ENCODE data around the gene TBCE. TPM values are rescaled to one million over a fixed set of nuclear protein-coding genes. Genes with fewer than 3 reads are reported as not detected.

The TBCE gene
- total RNA-seq, 1 donor from 2014 or later, result 28.3 TPM

DNA sequence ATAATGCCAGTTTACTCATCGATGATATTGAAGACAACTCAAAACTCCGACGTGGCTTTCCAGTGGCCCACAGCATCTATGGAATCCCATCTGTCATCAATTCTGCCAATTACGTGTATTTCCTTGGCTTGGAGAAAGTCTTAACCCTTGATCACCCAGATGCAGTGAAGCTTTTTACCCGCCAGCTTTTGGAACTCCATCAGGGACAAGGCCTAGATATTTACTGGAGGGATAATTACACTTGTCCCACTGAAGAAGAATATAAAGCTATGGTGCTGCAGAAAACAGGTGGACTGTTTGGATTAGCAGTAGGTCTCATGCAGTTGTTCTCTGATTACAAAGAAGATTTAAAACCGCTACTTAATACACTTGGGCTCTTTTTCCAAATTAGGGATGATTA, 25.2 kb upstream of the TBCE start:
- no peak for FAIRE-seq
- Mint-ChIP-seq H3K27ac (ENCODE audit: unreplicated experiment) (no peak overlapping the region), H3K4me1 (ENCODE audit: low read depth, unreplicated experiment) (no peaks in the 10 kb centered on the region), H3K36me3 (ENCODE audit: low read depth, unreplicated experiment) (peaks cover 7% of the 10 kb centered on the region), H3K4me3 (ENCODE audit: unreplicated experiment) (no peak overlapping the region), H3K27me3 (ENCODE audit: low read depth, unreplicated experiment) (no peaks in the 10 kb centered on the region), H3K9me3 (ENCODE audit: unreplicated experiment) (no peaks in the 10 kb centered on the region)
- Histone ChIP-seq H3K9me3 (ENCODE audit: insufficient read depth, low read depth, low read length) (no peaks in the 10 kb centered on the region), H3K9ac (ENCODE audit: low read length) (no peak overlapping the region), H3K4me3 (ENCODE audit: insufficient read depth, low read depth, low read length) (no peak overlapping the region), H3K4me1 (ENCODE audit: insufficient read depth, low read length) (no peaks in the 10 kb centered on the region), H3K27ac (ENCODE audit: low read depth, low read length) (no peak overlapping the region), H2AFZ (ENCODE audit: low read depth, low read length) (no peak overlapping the region), H3K79me2 (ENCODE audit: insufficient read depth, low read length) (peaks cover 1% of the 10 kb centered on the region), H3K36me3 (ENCODE audit: insufficient read depth, low read length) (peaks cover 11% of the 10 kb centered on the region), H4K20me1 (ENCODE audit: insufficient read depth, low read length) (no peaks in the 10 kb centered on the region), H3K4me2 (ENCODE audit: low read length) (no peak overlapping the region), H3K27me3 (ENCODE audit: insufficient read depth, low read length) (no peaks in the 10 kb centered on the region)
- DNase-seq (ENCODE audit: low read depth), result no peak
- TF ChIP-seq EZH2 (IDR thresholded peaks at IDR 0.05; ENCODE audit: insufficient read depth, low read length), result no peak
- TF ChIP-seq, protein P1, sequence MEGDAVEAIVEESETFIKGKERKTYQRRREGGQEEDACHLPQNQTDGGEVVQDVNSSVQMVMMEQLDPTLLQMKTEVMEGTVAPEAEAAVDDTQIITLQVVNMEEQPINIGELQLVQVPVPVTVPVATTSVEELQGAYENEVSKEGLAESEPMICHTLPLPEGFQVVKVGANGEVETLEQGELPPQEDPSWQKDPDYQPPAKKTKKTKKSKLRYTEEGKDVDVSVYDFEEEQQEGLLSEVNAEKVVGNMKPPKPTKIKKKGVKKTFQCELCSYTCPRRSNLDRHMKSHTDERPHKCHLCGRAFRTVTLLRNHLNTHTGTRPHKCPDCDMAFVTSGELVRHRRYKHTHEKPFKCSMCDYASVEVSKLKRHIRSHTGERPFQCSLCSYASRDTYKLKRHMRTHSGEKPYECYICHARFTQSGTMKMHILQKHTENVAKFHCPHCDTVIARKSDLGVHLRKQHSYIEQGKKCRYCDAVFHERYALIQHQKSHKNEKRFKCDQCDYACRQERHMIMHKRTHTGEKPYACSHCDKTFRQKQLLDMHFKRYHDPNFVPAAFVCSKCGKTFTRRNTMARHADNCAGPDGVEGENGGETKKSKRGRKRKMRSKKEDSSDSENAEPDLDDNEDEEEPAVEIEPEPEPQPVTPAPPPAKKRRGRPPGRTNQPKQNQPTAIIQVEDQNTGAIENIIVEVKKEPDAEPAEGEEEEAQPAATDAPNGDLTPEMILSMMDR (IDR thresholded peaks at IDR 0.05; ENCODE audit: insufficient read depth, low read depth, low read length), result no peak

DNA sequence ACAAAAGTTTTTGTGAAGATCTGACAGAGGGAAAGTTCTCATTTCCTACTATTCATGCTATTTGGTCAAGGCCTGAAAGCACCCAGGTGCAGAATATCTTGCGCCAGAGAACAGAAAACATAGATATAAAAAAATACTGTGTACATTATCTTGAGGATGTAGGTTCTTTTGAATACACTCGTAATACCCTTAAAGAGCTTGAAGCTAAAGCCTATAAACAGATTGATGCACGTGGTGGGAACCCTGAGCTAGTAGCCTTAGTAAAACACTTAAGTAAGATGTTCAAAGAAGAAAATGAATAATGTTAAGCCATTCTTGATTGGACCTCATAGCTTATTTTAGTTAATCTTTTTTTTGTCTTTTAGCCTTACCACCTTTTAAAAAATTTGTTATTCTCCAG, 24.8 kb upstream of the TBCE start:
- no peak overlapping the region for H3K4me2 ChIP-seq (ENCODE audit: low read length)
- H3K27ac ChIP-seq (ENCODE audit: low read depth, low read length), result no peak overlapping the region
- Mint-ChIP-seq H3K4me3 (ENCODE audit: unreplicated experiment) (no peak overlapping the region), H3K9me3 (ENCODE audit: unreplicated experiment) (no peaks in the 10 kb centered on the region), H3K4me1 (ENCODE audit: low read depth, unreplicated experiment) (no peaks in the 10 kb centered on the region), H3K27ac (ENCODE audit: unreplicated experiment) (no peak overlapping the region), H3K36me3 (ENCODE audit: low read depth, unreplicated experiment) (peaks cover 7% of the 10 kb centered on the region), H3K27me3 (ENCODE audit: low read depth, unreplicated experiment) (no peaks in the 10 kb centered on the region)
- FAIRE-seq, result no peak
- DNase-seq (ENCODE audit: low read depth), result no peak
- H3K36me3 ChIP-seq (ENCODE audit: insufficient read depth, low read length), result peaks cover 11% of the 10 kb centered on the region
- H3K27me3 ChIP-seq (ENCODE audit: insufficient read depth, low read length), result no peaks in the 10 kb centered on the region
- TF ChIP-seq EZH2 (IDR thresholded peaks at IDR 0.05; ENCODE audit: insufficient read depth, low read length), result no peak
- TF ChIP-seq, protein P1 (IDR thresholded peaks at IDR 0.05; ENCODE audit: insufficient read depth, low read depth, low read length), result no peak
- H3K79me2 ChIP-seq (ENCODE audit: insufficient read depth, low read length), result no peaks in the 10 kb centered on the region
- no peaks in the 10 kb centered on the region for H3K4me1 ChIP-seq (ENCODE audit: insufficient read depth, low read length)
- H3K9me3 ChIP-seq (ENCODE audit: insufficient read depth, low read depth, low read length), result no peaks in the 10 kb centered on the region
- H3K4me3 ChIP-seq (ENCODE audit: insufficient read depth, low read depth, low read length), result no peak overlapping the region
- H4K20me1 ChIP-seq (ENCODE audit: insufficient read depth, low read length), result no peaks in the 10 kb centered on the region
- H2AFZ ChIP-seq (ENCODE audit: low read depth, low read length), result no peak overlapping the region
- H3K9ac ChIP-seq (ENCODE audit: low read length), result no peak overlapping the region

DNA sequence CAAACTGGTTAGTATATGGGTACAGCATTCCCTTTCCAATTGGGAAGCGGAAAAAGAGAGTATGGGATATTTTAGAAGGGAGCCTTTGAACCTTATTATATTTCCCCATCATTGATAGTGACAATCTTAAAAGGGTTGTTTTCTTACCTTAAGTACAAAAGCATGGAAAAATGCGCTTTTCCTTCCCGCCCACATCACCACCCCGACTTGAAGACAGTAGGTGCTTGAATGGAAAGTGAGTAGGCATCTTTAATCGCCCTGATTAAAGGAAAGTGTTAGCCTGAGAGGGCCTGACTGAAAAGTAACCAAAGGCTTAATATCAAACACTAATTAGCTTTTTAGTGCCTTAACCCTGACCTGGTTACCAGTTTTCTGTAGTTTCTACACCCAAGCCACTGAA, 23.5 kb upstream of the TBCE start:
- Histone ChIP-seq H3K9me3 (ENCODE audit: insufficient read depth, low read depth, low read length) (no peaks in the 10 kb centered on the region), H3K27ac (ENCODE audit: low read depth, low read length) (no peak overlapping the region), H3K9ac (ENCODE audit: low read length) (no peak overlapping the region), H3K36me3 (ENCODE audit: insufficient read depth, low read length) (peaks cover 11% of the 10 kb centered on the region), H4K20me1 (ENCODE audit: insufficient read depth, low read length) (no peaks in the 10 kb centered on the region), H3K4me2 (ENCODE audit: low read length) (no peak overlapping the region), H3K4me3 (ENCODE audit: insufficient read depth, low read depth, low read length) (no peak overlapping the region), H2AFZ (ENCODE audit: low read depth, low read length) (no peak overlapping the region), H3K27me3 (ENCODE audit: insufficient read depth, low read length) (no peaks in the 10 kb centered on the region), H3K4me1 (ENCODE audit: insufficient read depth, low read length) (no peaks in the 10 kb centered on the region), H3K79me2 (ENCODE audit: insufficient read depth, low read length) (no peaks in the 10 kb centered on the region)
- TF ChIP-seq, protein P1 (IDR thresholded peaks at IDR 0.05; ENCODE audit: insufficient read depth, low read depth, low read length), result no peak
- no peak for TF ChIP-seq EZH2 (IDR thresholded peaks at IDR 0.05; ENCODE audit: insufficient read depth, low read length)
- DNase-seq (ENCODE audit: low read depth) (no peak), FAIRE-seq (no peak)
- Mint-ChIP-seq H3K27me3 (ENCODE audit: low read depth, unreplicated experiment) (no peaks in the 10 kb centered on the region), H3K36me3 (ENCODE audit: low read depth, unreplicated experiment) (peaks cover 7% of the 10 kb centered on the region), H3K4me3 (ENCODE audit: unreplicated experiment) (no peak overlapping the region), H3K4me1 (ENCODE audit: low read depth, unreplicated experiment) (no peaks in the 10 kb centered on the region), H3K9me3 (ENCODE audit: unreplicated experiment) (no peaks in the 10 kb centered on the region), H3K27ac (ENCODE audit: unreplicated experiment) (no peak overlapping the region)

All from astrocyte (in vitro differentiated cells and primary cell).